IPS-NIHi11 (cell line): ENCODE data around the gene PIK3CD.

ENCODE experiments used
- DNase-seq: peaks from one replicate; pipeline ENCODE4 v3.0.0; 2012; ENCODE audit warnings: mixed read lengths, low spot score

Gene PIK3CD

DNA sequence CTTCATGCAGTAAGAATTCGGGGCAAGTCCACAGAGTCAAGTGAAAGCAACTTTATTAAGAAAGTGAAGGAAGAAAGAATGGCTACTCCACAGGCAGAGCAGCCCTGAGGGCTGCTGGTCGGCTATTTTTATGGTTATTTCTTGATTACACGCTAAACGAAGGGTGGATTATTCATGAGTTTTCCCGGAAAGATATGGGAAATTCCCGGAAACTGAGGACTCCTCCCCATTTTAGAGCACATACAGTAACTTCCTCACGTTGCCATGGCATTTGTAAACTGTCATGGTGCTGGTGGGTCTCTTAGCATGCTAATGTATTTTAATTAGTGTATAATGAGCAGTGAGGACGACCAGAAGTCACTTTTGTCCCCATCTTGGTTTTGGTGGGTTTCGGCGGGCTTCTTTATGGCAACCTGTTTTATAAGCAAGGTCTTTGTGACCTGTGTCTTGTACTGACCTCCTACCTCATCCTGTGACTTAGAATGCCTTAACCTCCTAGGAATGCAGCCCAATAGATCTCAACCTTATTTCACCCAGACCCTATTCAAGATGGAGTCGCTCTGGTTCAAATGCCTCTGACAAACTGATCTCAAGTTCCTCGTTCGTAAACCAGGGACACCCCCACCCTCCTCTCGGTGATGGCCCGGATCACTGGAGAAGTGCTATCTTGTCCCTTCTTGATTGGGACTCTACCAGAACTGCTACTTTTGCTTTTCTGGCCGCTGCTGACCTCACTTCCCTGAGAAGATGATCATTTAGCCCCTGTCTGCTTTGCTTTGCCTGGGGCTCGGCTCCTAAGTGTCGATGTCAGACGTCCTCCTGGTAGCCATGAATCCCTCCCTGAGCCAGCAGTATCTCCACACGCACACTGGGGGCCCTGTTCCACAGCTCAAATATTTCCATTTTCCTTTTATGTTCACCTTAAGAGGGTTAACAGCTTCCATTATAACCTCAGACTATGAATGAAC is 123.5 kb downstream of the PIK3CD start:
- no peak for DNase-seq

DNA sequence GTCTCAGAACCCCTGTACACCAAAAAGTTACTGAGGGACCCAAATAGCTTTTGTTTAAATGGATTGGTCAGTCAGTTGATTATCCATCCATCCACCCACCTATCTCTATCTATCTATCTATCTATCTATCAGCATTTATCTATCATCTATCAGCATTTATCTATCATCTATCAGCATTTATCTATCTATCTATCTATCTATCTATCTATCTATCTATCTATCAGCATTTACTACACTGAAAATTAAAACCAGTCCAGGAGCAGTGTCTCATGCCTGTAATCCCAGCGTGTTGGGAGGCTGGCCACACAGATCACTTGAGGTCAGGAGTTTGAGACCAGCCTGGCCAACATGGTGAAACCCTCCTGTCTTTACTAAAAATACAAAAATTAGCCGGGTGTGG is 125.2 kb downstream of the PIK3CD start:
- DNase-seq = no peak
